ENCODE results near the gene RPAP2.
A peak's percentile ranks its signal among the peaks of the same experiment; 100 is the strongest.
"Not testable (repeated sequence)": the region's sequence is repeated elsewhere in the genome, so short reads cannot be mapped to it uniquely, and the experiment has no call there.

Gene RPAP2

GRCh38 chr1:92372164-92372563, 73.3 kb downstream of the RPAP2 start:
- TF ChIP-seq CTCF (IDR thresholded peaks at IDR 0.05; ENCODE audit: borderline replicate concordance, extremely low read depth, low read length, poor library complexity, severe bottlenecking), result no peak
- TF ChIP-seq EZH2 (IDR thresholded peaks at IDR 0.05; ENCODE audit: borderline replicate concordance, low read depth, low read length, severe bottlenecking), result no peak
- ATAC-seq (ENCODE audit: insufficient read depth, low read depth) (no peak; the same call in 2 of the 3 replicates), DNase-seq (no peak)
- Histone ChIP-seq H3K4me2 (ENCODE audit: insufficient read depth, low read length) (no peak overlapping the region), H3K36me3 (ENCODE audit: insufficient read depth, low read length) (peaks cover 10% of the 10 kb centered on the region; the same call in 1 of the 2 replicates), H3K27me3 (ENCODE audit: insufficient read depth, low read length, poor library complexity) (no peaks in the 10 kb centered on the region), H4K20me1 (ENCODE audit: insufficient read depth, low read length) (no peaks in the 10 kb centered on the region), H3K9me3 (ENCODE audit: insufficient read depth, low read length, severe bottlenecking) (no peaks in the 10 kb centered on the region), H2AFZ (ENCODE audit: low read depth, low read length) (no peak overlapping the region), H3K27ac (ENCODE audit: low read length) (no peak overlapping the region), H3K9ac (ENCODE audit: low read depth, low read length) (no peak overlapping the region), H3K4me3 (ENCODE audit: low read depth in 1 of 2, low read length in 2 of 2) (no peak overlapping the region), H3K4me1 (ENCODE audit: insufficient read depth, low read length) (peaks cover 36% of the 10 kb centered on the region), H3K79me2 (ENCODE audit: insufficient read depth, low read length) (no peaks in the 10 kb centered on the region)

DNA sequence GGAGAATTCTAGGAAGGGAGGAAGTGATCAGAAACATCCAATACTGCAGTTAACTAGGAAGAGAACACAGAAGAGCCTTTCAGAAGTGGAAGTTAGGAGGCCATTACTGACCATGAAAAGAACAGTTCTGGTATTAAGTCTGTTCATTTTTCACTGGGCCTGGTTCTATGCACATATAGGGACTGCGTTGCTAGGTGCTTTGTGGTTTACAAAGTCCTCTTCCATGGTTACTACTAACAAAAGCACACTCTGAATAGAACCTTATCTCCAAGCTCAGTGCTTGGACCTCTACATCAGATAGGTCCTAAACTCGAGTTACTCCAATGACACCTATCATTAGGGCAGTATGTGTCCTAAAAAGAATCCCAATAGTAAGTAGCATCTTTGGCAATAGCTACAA, 75.4 kb downstream of the RPAP2 start:
- no peaks in the 10 kb centered on the region for H3K9me3 ChIP-seq (ENCODE audit: insufficient read depth, low read length, severe bottlenecking)
- H3K4me1 ChIP-seq (ENCODE audit: insufficient read depth, low read length), result peaks cover 36% of the 10 kb centered on the region
- no peaks in the 10 kb centered on the region for H3K79me2 ChIP-seq (ENCODE audit: insufficient read depth, low read length)
- TF ChIP-seq CTCF (IDR thresholded peaks at IDR 0.05; ENCODE audit: borderline replicate concordance, extremely low read depth, low read length, poor library complexity, severe bottlenecking) (no peak), EZH2 (IDR thresholded peaks at IDR 0.05; ENCODE audit: borderline replicate concordance, low read depth, low read length, severe bottlenecking) (no peak)
- no peak overlapping the region for H3K4me2 ChIP-seq (ENCODE audit: insufficient read depth, low read length)
- H4K20me1 ChIP-seq (ENCODE audit: insufficient read depth, low read length), result no peaks in the 10 kb centered on the region
- ATAC-seq (ENCODE audit: insufficient read depth, low read depth) (no peak), DNase-seq (no peak)
- no peaks in the 10 kb centered on the region for H3K27me3 ChIP-seq (ENCODE audit: insufficient read depth, low read length, poor library complexity)
- H3K36me3 ChIP-seq (ENCODE audit: insufficient read depth, low read length), result peaks cover 8% of the 10 kb centered on the region; the same call in 1 of the 2 replicates
- no peak overlapping the region for H3K4me3 ChIP-seq (ENCODE audit: low read depth in 1 of 2, low read length in 2 of 2)
- no peak overlapping the region for H3K9ac ChIP-seq (ENCODE audit: low read depth, low read length)
- peak overlapping the region; percentile 6; the same call in 1 of the 2 replicates for H3K27ac ChIP-seq (ENCODE audit: low read length)
- no peak overlapping the region for H2AFZ ChIP-seq (ENCODE audit: low read depth, low read length)

- peak overlapping the region; percentile 66 for H3K27ac ChIP-seq (ENCODE audit: low read length)
- no peaks in the 10 kb centered on the region for H3K79me2 ChIP-seq (ENCODE audit: insufficient read depth, low read length)
- DNase-seq, result no peak
- H3K4me1 ChIP-seq (ENCODE audit: insufficient read depth, low read length), result peaks cover 43% of the 10 kb centered on the region
- H3K4me3 ChIP-seq (ENCODE audit: low read depth in 1 of 2, low read length in 2 of 2), result no peak overlapping the region
- H3K4me2 ChIP-seq (ENCODE audit: insufficient read depth, low read length), result no peak overlapping the region
- peak; percentile 72 for ATAC-seq (ENCODE audit: insufficient read depth, low read depth)
- no peaks in the 10 kb centered on the region for H4K20me1 ChIP-seq (ENCODE audit: insufficient read depth, low read length)
- TF ChIP-seq EZH2 (IDR thresholded peaks at IDR 0.05; ENCODE audit: borderline replicate concordance, low read depth, low read length, severe bottlenecking) (no peak), CTCF (IDR thresholded peaks at IDR 0.05; ENCODE audit: borderline replicate concordance, extremely low read depth, low read length, poor library complexity, severe bottlenecking) (no peak)
- peaks cover 11% of the 10 kb centered on the region for H3K36me3 ChIP-seq (ENCODE audit: insufficient read depth, low read length)
- peak overlapping the region; percentile 55 for H2AFZ ChIP-seq (ENCODE audit: low read depth, low read length)
- H3K9me3 ChIP-seq (ENCODE audit: insufficient read depth, low read length, severe bottlenecking), result no peaks in the 10 kb centered on the region
- no peaks in the 10 kb centered on the region for H3K27me3 ChIP-seq (ENCODE audit: insufficient read depth, low read length, poor library complexity)
- H3K9ac ChIP-seq (ENCODE audit: low read depth, low read length), result peak overlapping the region; percentile 0; the same call in 1 of the 2 replicates
These were observed 77.5 kb downstream of the RPAP2 start for GRCh38 chr1:92376345-92376744.

DNA sequence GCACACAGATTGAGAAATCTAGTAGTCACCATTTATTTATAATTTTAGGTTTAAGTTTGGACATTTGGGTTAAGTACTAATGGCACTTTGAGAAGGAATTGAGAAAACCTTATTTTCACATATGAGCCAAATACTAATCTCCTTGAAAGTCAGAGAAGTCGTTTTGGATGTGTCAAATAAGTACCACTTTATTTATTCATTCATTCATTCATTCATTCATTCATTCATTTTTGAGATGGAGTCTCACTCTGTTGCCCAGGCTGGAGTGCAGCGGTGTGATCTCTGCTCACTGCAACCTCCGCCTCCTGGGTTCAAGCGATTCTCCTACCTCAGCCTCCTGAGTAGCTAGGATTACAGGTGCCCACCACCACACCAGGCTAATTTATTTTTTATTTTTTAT, 79.1 kb downstream of the RPAP2 start:
- not testable (repeated sequence) for DNase-seq; H3K9ac ChIP-seq (ENCODE audit: low read depth, low read length); H3K79me2 ChIP-seq (ENCODE audit: insufficient read depth, low read length); H3K4me2 ChIP-seq (ENCODE audit: insufficient read depth, low read length); H3K9me3 ChIP-seq (ENCODE audit: insufficient read depth, low read length, severe bottlenecking); H2AFZ ChIP-seq (ENCODE audit: low read depth, low read length); H3K27ac ChIP-seq (ENCODE audit: low read length); H3K4me3 ChIP-seq (ENCODE audit: low read depth in 1 of 2, low read length in 2 of 2); H4K20me1 ChIP-seq (ENCODE audit: insufficient read depth, low read length); ATAC-seq (ENCODE audit: insufficient read depth, low read depth); H3K27me3 ChIP-seq (ENCODE audit: insufficient read depth, low read length, poor library complexity)
- H3K36me3 ChIP-seq (ENCODE audit: insufficient read depth, low read length), result peaks cover 11% of the 10 kb centered on the region
- H3K4me1 ChIP-seq (ENCODE audit: insufficient read depth, low read length), result peaks cover 43% of the 10 kb centered on the region

All from DND-41 (cell line).